ENCODE results near the gene VPS13D.

Gene VPS13D

DNA sequence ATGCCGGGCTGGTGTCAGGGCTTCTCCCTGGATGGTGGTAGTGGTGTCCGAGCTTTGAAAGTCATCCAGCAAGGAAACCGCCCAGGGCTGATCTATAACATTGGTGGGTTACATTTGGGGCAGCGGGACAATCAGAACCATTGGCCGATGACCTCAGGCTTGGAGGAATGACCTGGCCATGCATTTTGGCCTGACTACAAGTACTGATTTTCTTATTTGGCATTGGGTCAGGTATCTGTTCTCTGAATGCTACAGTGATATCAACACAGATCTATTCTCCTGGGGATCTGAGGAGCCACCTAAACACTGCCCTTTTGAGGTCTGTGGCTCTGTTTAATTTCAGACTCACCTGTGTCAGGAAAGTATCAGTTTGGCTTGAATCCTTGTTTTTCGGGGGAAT lies 128.7 kb downstream of the VPS13D start:
- TF ChIP-seq, protein P1, sequence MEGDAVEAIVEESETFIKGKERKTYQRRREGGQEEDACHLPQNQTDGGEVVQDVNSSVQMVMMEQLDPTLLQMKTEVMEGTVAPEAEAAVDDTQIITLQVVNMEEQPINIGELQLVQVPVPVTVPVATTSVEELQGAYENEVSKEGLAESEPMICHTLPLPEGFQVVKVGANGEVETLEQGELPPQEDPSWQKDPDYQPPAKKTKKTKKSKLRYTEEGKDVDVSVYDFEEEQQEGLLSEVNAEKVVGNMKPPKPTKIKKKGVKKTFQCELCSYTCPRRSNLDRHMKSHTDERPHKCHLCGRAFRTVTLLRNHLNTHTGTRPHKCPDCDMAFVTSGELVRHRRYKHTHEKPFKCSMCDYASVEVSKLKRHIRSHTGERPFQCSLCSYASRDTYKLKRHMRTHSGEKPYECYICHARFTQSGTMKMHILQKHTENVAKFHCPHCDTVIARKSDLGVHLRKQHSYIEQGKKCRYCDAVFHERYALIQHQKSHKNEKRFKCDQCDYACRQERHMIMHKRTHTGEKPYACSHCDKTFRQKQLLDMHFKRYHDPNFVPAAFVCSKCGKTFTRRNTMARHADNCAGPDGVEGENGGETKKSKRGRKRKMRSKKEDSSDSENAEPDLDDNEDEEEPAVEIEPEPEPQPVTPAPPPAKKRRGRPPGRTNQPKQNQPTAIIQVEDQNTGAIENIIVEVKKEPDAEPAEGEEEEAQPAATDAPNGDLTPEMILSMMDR (IDR thresholded peaks at IDR 0.05; ENCODE audit: low read depth, low read length), result no peak
- no peak for DNase-seq (ENCODE audit: low read depth in 2 of 2)
- no peak overlapping the region for H3K4me3 ChIP-seq (replicated peaks in 1 of 2; ENCODE audit: low read depth in 2 of 2, low read length in 2 of 2)

DNA sequence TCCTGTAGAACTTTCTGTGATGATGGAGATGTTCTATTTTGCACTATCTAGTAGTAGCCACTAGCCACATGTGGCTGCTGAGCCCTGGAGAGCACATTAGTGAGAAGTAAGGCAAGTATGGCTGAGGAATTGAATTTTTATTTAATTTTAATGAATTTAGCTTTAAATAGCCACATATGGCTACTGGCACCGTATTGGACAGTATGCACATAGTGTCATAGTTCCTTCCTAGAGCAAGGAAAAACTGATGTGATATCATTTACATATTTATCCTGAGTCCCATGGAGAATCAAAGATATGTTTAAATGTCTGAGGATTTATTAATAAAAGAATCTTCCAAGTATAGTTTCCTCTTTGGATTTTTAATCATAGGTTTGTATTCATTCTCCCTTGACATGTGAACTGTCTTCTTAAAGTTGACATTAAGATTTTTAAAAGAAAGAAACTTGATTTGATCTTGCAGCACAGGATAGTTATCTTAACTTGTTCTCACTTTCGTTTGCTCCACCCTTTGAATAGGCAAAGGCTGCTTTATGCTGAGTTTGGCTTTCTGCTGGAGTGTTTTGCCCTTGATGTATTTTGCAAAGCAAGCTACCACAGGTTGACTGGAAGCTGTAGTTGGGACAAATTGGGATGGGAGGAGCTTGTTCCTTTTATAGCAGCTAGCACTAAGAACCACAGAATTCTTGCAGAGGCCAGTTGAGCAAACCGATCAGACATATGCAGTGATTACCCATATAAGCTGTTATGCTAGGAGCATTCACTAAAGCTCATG lies 129.7 kb downstream of the VPS13D start:
- peak in 1 of 2 donors; percentile 19 for DNase-seq (ENCODE audit: low read depth in 2 of 2)
- TF ChIP-seq, protein P1 (IDR thresholded peaks at IDR 0.05; ENCODE audit: low read depth, low read length), result no peak

DNA sequence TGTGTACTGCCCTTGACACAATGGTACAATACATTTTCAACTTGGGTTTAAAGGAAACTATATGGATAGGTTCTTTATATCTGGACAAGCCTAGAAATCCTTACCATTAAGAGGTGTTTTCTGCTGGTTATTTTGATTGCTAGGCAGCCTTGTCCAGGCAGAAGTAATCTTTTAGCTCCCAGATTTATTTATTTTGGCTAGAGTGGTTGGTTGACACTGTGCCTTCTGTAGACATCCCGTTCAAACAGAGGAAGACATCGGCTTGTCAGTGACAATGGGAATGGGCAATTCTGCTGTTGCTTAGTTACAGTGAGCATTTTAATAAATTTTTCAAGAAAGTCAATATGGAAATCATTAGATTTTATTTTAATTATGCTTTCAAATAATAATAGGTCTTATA lies 138.8 kb downstream of the VPS13D start:
- H3K4me3 ChIP-seq (replicated peaks in 1 of 2; ENCODE audit: low read depth in 2 of 2, low read length in 2 of 2), result no peak overlapping the region
- no peak for DNase-seq (ENCODE audit: low read depth in 2 of 2)
- TF ChIP-seq, protein P1 (IDR thresholded peaks at IDR 0.05; ENCODE audit: low read depth, low read length), result no peak

More for the DNA sequence above, 129.7 kb downstream of the VPS13D start:
- no peak overlapping the region for H3K4me3 ChIP-seq (replicated peaks in 1 of 2; ENCODE audit: low read depth in 2 of 2, low read length in 2 of 2)

DNA sequence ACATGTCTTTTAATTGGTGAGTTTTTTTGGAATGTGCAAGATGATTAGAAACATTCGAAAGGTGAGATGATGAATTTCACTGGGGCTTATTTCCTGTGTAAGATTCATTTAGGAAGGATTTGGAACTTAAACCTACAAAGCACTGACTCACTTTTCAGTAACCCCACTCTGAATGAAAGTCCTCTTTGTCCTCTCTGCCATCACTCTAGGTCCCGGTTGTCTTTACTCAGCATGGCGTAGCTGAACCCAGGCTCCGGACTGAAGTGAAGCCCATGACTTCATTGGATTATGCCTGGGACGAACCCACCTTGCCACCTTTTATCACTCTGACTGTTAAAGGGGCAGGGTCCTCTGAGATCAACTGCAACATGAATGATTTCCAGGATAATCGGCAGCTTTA lies 139.4 kb downstream of the VPS13D start:
- TF ChIP-seq, protein P1 (IDR thresholded peaks at IDR 0.05; ENCODE audit: low read depth, low read length), result no peak
- no peak for DNase-seq (ENCODE audit: low read depth in 2 of 2)
- no peak overlapping the region for H3K4me3 ChIP-seq (replicated peaks in 1 of 2; ENCODE audit: low read depth in 2 of 2, low read length in 2 of 2)

DNA sequence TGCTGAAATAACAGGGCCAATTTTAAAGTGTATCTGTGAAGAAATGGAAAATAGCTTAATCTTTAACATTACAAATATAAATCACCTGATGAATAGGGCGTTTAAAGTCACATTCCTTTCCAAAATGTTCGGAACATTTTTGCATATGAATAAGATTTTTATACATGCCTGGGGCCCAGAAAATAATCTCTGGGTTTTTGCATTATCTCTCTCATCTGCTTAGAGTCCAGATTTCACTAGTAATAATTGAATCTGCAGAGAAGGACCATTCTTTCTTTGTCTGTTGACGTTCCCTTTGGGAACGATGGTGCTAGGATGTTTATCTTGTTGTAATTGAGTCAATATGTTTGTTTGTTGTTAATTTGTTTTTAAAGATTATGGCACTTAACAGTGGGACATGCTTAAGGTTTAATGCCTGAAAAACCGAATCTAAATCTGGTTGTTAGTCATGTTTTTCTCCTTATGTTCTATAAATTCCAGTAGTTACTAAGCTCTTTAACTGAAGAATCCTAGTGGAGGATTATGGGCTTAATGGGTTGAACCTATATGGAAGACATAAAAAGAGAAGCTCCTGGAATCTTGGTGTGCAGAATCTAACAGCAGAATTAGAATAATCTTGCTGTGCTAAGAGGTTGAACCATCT lies 140.6 kb downstream of the VPS13D start:
- TF ChIP-seq, protein P1 (IDR thresholded peaks at IDR 0.05; ENCODE audit: low read depth, low read length), result no peak
- DNase-seq (ENCODE audit: low read depth in 2 of 2), result no peak

DNA sequence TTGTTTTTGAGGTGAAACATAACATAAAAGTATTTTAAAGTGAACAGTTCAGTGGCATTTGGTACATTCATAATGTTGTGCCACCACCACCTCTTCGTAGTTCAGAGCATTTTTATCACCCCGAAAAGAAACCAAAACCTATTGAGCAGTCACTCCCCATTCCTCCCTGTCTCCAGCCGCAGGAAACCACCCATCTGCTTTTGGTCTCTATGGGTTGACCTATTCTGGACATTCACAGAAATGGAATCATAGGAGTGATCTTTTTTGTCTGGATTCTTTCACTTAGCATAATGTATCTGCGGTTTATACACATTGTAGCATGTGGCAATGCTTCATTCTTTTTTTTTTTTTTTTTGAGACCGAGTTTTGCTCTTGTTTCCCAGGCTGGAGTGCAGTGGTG lies 141.2 kb downstream of the VPS13D start:
- H3K4me3 ChIP-seq (replicated peaks in 1 of 2; ENCODE audit: low read depth in 2 of 2, low read length in 2 of 2), result no peak overlapping the region
- TF ChIP-seq, protein P1 (IDR thresholded peaks at IDR 0.05; ENCODE audit: low read depth, low read length), result no peak

More for the DNA sequence above, 140.6 kb downstream of the VPS13D start:
- H3K4me3 ChIP-seq (replicated peaks in 1 of 2; ENCODE audit: low read depth in 2 of 2, low read length in 2 of 2), result no peak overlapping the region

More for the DNA sequence above, 141.2 kb downstream of the VPS13D start:
- DNase-seq (ENCODE audit: low read depth in 2 of 2), result no peak
